Measurements from ENCODE around the gene FHIT.

The FHIT gene

DNA sequence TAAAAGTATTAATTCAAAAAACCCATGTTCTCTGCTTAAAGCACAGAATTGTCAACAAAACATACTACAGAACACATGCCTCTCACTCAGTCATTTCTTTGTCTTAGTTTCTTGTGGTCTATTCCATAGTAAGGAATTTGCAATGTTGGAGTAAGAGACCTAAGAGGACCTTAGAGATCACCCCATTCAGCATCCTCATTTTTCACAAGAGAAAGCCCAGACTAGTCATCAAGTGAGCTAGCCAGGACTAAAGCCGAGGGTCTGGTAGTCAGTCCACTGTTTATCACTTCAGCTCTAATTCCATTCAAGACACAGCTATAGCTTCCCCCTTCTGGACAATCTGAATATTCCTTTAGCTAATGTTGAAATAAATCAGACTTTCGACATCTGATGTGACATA lies 601.1 kb downstream of the FHIT start:
- Histone ChIP-seq H3K9me3 (ENCODE audit: control insufficient read depth in 1 of 2, low read length in 2 of 2) (no peaks in the 10 kb centered on the region), H3K36me3 (ENCODE audit: control insufficient read depth in 1 of 2, insufficient read depth in 2 of 2, low read length in 2 of 2) (no peaks in the 10 kb centered on the region), H3K4me1 (ENCODE audit: control insufficient read depth in 1 of 2, insufficient read depth in 2 of 2, low read length in 2 of 2) (no peaks in the 10 kb centered on the region), H3K4me3 (ENCODE audit: low read depth in 1 of 2, low read length in 2 of 2) (no peak overlapping the region), H3K27ac (ENCODE audit: low read length) (no peak overlapping the region), H3K27me3 (ENCODE audit: low read depth, low read length) (no peaks in the 10 kb centered on the region)

GRCh38 chr3:60645801-60646200 lies 605.5 kb downstream of the FHIT start:
- H3K4me3 ChIP-seq (ENCODE audit: low read depth in 1 of 2, low read length in 2 of 2) = no peak overlapping the region

GRCh38 chr3:60643831-60644230 lies 607.4 kb downstream of the FHIT start:
- H3K4me1 ChIP-seq (ENCODE audit: control insufficient read depth in 1 of 2, insufficient read depth in 2 of 2, low read length in 2 of 2) = no peaks in the 10 kb centered on the region
- no peaks in the 10 kb centered on the region for H3K9me3 ChIP-seq (ENCODE audit: control insufficient read depth in 1 of 2, low read length in 2 of 2)

More at GRCh38 chr3:60645801-60646200, 605.5 kb downstream of the FHIT start:
- H3K27ac ChIP-seq (ENCODE audit: low read length) = no peak overlapping the region
- no peaks in the 10 kb centered on the region for H3K9me3 ChIP-seq (ENCODE audit: control insufficient read depth in 1 of 2, low read length in 2 of 2)
- H3K27me3 ChIP-seq (ENCODE audit: low read depth, low read length) = no peaks in the 10 kb centered on the region
- H3K36me3 ChIP-seq (ENCODE audit: control insufficient read depth in 1 of 2, insufficient read depth in 2 of 2, low read length in 2 of 2) = no peaks in the 10 kb centered on the region
- H3K4me1 ChIP-seq (ENCODE audit: control insufficient read depth in 1 of 2, insufficient read depth in 2 of 2, low read length in 2 of 2) = no peaks in the 10 kb centered on the region

DNA sequence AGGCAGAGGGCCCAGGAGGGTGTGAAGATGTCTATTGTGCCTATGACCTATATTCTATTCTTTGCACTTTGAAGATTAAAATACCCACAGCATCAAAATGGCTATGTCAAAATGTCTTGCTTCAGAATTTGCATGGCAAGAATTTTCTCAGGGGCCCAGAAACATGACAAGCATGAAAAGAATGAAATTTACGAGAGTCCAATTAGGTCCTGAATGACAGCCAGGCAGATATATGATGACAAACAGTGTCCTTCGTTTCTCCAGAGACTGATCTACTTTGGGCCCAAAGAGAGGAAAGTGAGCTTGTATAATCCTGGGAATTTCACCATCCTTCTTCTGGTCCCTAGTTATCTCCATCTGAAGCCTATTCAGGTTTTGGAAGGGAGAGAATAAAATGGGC lies 609.9 kb downstream of the FHIT start:
- peaks cover 0 to 2% of the 10 kb centered on the region in 2 donors for H3K4me1 ChIP-seq (ENCODE audit: control insufficient read depth in 1 of 2, insufficient read depth in 2 of 2, low read length in 2 of 2)
- no peaks in the 10 kb centered on the region for H3K27me3 ChIP-seq (ENCODE audit: low read depth, low read length)
- no peaks in the 10 kb centered on the region for H3K9me3 ChIP-seq (ENCODE audit: control insufficient read depth in 1 of 2, low read length in 2 of 2)
- H3K27ac ChIP-seq (ENCODE audit: low read length) = no peak overlapping the region
- no peaks in the 10 kb centered on the region for H3K36me3 ChIP-seq (ENCODE audit: control insufficient read depth in 1 of 2, insufficient read depth in 2 of 2, low read length in 2 of 2)
- H3K4me3 ChIP-seq (ENCODE audit: low read depth in 1 of 2, low read length in 2 of 2) = no peak overlapping the region

More at GRCh38 chr3:60643831-60644230, 607.4 kb downstream of the FHIT start:
- no peak overlapping the region for H3K4me3 ChIP-seq (ENCODE audit: low read depth in 1 of 2, low read length in 2 of 2)
- H3K27me3 ChIP-seq (ENCODE audit: low read depth, low read length) = no peaks in the 10 kb centered on the region
- no peak overlapping the region for H3K27ac ChIP-seq (ENCODE audit: low read length)
- no peaks in the 10 kb centered on the region for H3K36me3 ChIP-seq (ENCODE audit: control insufficient read depth in 1 of 2, insufficient read depth in 2 of 2, low read length in 2 of 2)

GRCh38 chr3:60636846-60637245 lies 614.4 kb downstream of the FHIT start:
- Histone ChIP-seq H3K27ac (ENCODE audit: low read length) (no peak overlapping the region), H3K4me3 (ENCODE audit: low read depth in 1 of 2, low read length in 2 of 2) (no peak overlapping the region), H3K4me1 (ENCODE audit: control insufficient read depth in 1 of 2, insufficient read depth in 2 of 2, low read length in 2 of 2) (peaks cover 0 to 2% of the 10 kb centered on the region in 2 donors), H3K9me3 (ENCODE audit: control insufficient read depth in 1 of 2, low read length in 2 of 2) (no peaks in the 10 kb centered on the region), H3K27me3 (ENCODE audit: low read depth, low read length) (no peaks in the 10 kb centered on the region), H3K36me3 (ENCODE audit: control insufficient read depth in 1 of 2, insufficient read depth in 2 of 2, low read length in 2 of 2) (no peaks in the 10 kb centered on the region)

DNA sequence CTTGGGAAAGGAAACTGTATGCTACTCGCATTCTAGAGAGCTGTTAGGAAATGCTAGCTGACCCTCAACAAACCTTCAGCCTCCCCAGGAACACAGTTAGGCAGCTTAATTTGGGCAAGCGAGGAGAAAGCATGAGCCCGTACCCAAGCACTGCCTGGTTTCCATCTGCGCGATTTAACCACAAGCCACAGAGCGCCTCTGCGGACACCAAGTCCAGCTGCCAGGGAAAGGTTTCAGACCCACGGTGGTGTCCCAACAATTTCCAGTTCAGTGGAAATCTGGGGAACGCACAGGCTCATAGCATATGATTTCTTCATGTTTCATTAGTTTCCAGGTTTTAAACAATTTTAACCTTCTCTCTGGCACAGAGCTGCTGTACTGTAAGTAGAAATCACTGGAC lies 617.6 kb downstream of the FHIT start:
- H3K4me3 ChIP-seq (ENCODE audit: low read depth in 1 of 2, low read length in 2 of 2) = no peak overlapping the region
- no peaks in the 10 kb centered on the region for H3K36me3 ChIP-seq (ENCODE audit: control insufficient read depth in 1 of 2, insufficient read depth in 2 of 2, low read length in 2 of 2)
- no peak overlapping the region for H3K27ac ChIP-seq (ENCODE audit: low read length)
- no peaks in the 10 kb centered on the region for H3K9me3 ChIP-seq (ENCODE audit: control insufficient read depth in 1 of 2, low read length in 2 of 2)
- H3K27me3 ChIP-seq (ENCODE audit: low read depth, low read length) = no peaks in the 10 kb centered on the region
- peaks cover 0 to 2% of the 10 kb centered on the region in 2 donors for H3K4me1 ChIP-seq (ENCODE audit: control insufficient read depth in 1 of 2, insufficient read depth in 2 of 2, low read length in 2 of 2)

GRCh38 chr3:60631509-60631908 lies 619.7 kb downstream of the FHIT start:
- H3K36me3 ChIP-seq (ENCODE audit: control insufficient read depth in 1 of 2, insufficient read depth in 2 of 2, low read length in 2 of 2) = no peaks in the 10 kb centered on the region
- H3K4me1 ChIP-seq (ENCODE audit: control insufficient read depth in 1 of 2, insufficient read depth in 2 of 2, low read length in 2 of 2) = no peaks in the 10 kb centered on the region
- H3K27ac ChIP-seq (ENCODE audit: low read length) = no peak overlapping the region
- H3K9me3 ChIP-seq (ENCODE audit: control insufficient read depth in 1 of 2, low read length in 2 of 2) = no peaks in the 10 kb centered on the region
- H3K27me3 ChIP-seq (ENCODE audit: low read depth, low read length) = no peaks in the 10 kb centered on the region
- no peak overlapping the region for H3K4me3 ChIP-seq (ENCODE audit: low read depth in 1 of 2, low read length in 2 of 2)

DNA sequence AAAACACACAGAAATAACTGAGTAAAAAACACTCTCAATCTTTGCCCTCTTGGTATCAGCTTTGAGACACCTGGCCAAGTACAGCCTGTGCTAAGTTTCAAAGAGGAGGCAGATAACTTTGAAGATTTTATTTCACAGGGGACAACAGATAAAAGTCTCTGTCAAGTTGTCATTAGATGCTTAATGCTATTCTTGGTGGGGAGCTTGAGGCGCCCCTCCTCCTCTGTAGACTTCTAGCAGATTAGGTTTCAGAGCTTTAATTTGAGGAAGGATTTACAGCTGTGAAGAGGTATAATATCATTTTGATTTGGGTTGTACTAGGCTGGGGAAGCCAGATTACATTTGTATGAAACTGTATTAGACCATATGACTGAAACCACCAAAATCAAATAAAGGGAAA lies 620.3 kb downstream of the FHIT start:
- H3K36me3 ChIP-seq (ENCODE audit: control insufficient read depth in 1 of 2, insufficient read depth in 2 of 2, low read length in 2 of 2) = no peaks in the 10 kb centered on the region
- H3K9me3 ChIP-seq (ENCODE audit: control insufficient read depth in 1 of 2, low read length in 2 of 2) = no peaks in the 10 kb centered on the region
- H3K4me1 ChIP-seq (ENCODE audit: control insufficient read depth in 1 of 2, insufficient read depth in 2 of 2, low read length in 2 of 2) = no peaks in the 10 kb centered on the region
- H3K4me3 ChIP-seq (ENCODE audit: low read depth in 1 of 2, low read length in 2 of 2) = no peak overlapping the region
- no peak overlapping the region for H3K27ac ChIP-seq (ENCODE audit: low read length)
- H3K27me3 ChIP-seq (ENCODE audit: low read depth, low read length) = no peaks in the 10 kb centered on the region

GRCh38 chr3:60629816-60630215 lies 621.4 kb downstream of the FHIT start:
- Histone ChIP-seq H3K27me3 (ENCODE audit: low read depth, low read length) (no peaks in the 10 kb centered on the region), H3K9me3 (ENCODE audit: control insufficient read depth in 1 of 2, low read length in 2 of 2) (no peaks in the 10 kb centered on the region), H3K27ac (ENCODE audit: low read length) (no peak overlapping the region), H3K4me1 (ENCODE audit: control insufficient read depth in 1 of 2, insufficient read depth in 2 of 2, low read length in 2 of 2) (no peaks in the 10 kb centered on the region), H3K36me3 (ENCODE audit: control insufficient read depth in 1 of 2, insufficient read depth in 2 of 2, low read length in 2 of 2) (no peaks in the 10 kb centered on the region), H3K4me3 (ENCODE audit: low read depth in 1 of 2, low read length in 2 of 2) (no peak overlapping the region)

DNA sequence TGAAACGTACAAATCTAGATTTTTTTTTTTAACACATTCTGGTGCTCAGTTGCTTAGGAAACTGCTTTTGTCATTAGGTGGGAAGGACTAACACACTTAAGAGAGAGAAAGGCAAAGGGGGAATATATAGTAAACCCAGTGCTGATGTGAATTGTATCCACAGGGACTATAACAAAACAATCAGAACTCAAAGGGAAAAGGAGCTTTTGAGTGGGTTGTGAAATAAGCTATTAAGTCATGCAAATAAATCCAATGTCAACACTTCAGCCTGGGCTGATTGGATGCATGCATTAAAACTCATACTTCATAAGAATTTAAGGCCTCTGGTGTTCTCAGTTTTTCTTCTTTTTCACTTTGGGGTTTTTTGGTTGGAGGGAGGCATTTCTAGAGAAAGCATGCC lies 628.9 kb downstream of the FHIT start:
- peaks cover 0 to 5% of the 10 kb centered on the region in 2 donors for H3K9me3 ChIP-seq (ENCODE audit: control insufficient read depth in 1 of 2, low read length in 2 of 2)
- H3K27ac ChIP-seq (ENCODE audit: low read length) = no peak overlapping the region

GRCh38 chr3:60617188-60617587 lies 634.1 kb downstream of the FHIT start:
- H3K9me3 ChIP-seq (ENCODE audit: control insufficient read depth in 1 of 2, low read length in 2 of 2) = peaks cover 0 to 5% of the 10 kb centered on the region in 2 donors
- no peaks in the 10 kb centered on the region for H3K4me1 ChIP-seq (ENCODE audit: control insufficient read depth in 1 of 2, insufficient read depth in 2 of 2, low read length in 2 of 2)
- no peak overlapping the region for H3K4me3 ChIP-seq (ENCODE audit: low read depth in 1 of 2, low read length in 2 of 2)

More for the DNA sequence above, 628.9 kb downstream of the FHIT start:
- Histone ChIP-seq H3K36me3 (ENCODE audit: control insufficient read depth in 1 of 2, insufficient read depth in 2 of 2, low read length in 2 of 2) (no peaks in the 10 kb centered on the region), H3K4me3 (ENCODE audit: low read depth in 1 of 2, low read length in 2 of 2) (no peak overlapping the region), H3K4me1 (ENCODE audit: control insufficient read depth in 1 of 2, insufficient read depth in 2 of 2, low read length in 2 of 2) (no peaks in the 10 kb centered on the region), H3K27me3 (ENCODE audit: low read depth, low read length) (no peaks in the 10 kb centered on the region)

GRCh38 chr3:60613769-60614303 lies 637.4 kb downstream of the FHIT start:
- Histone ChIP-seq H3K4me3 (ENCODE audit: low read depth in 1 of 2, low read length in 2 of 2) (no peak overlapping the region), H3K9me3 (ENCODE audit: control insufficient read depth in 1 of 2, low read length in 2 of 2) (no peaks in the 10 kb centered on the region), H3K27ac (ENCODE audit: low read length) (no peak overlapping the region), H3K27me3 (ENCODE audit: low read depth, low read length) (no peaks in the 10 kb centered on the region), H3K36me3 (ENCODE audit: control insufficient read depth in 1 of 2, insufficient read depth in 2 of 2, low read length in 2 of 2) (no peaks in the 10 kb centered on the region), H3K4me1 (ENCODE audit: control insufficient read depth in 1 of 2, insufficient read depth in 2 of 2, low read length in 2 of 2) (peaks cover 0 to 4% of the 10 kb centered on the region in 2 donors)

More at GRCh38 chr3:60617188-60617587, 634.1 kb downstream of the FHIT start:
- Histone ChIP-seq H3K27ac (ENCODE audit: low read length) (no peak overlapping the region), H3K36me3 (ENCODE audit: control insufficient read depth in 1 of 2, insufficient read depth in 2 of 2, low read length in 2 of 2) (no peaks in the 10 kb centered on the region), H3K27me3 (ENCODE audit: low read depth, low read length) (no peaks in the 10 kb centered on the region)
